Astrocyte of the spinal cord (primary cell): Measurements from ENCODE around the gene LRRC47.

Source experiments
- DNase-seq: peaks from one replicate; pipeline ENCODE4 v3.0.0; 2011; ENCODE audit warnings: low read depth, low spot score
- H3K4me3 ChIP-seq: 2 replicates; pipeline ENCODE4 v1.5.1; 2011; ENCODE audit warnings: low read depth, mild to moderate bottlenecking, low read length, moderate library complexity
- CTCF ChIP-seq: IDR thresholded peaks from 2 replicates; pipeline ENCODE4 v1.5.1; 2012; ENCODE audit warnings: low read depth, mild to moderate bottlenecking, low read length, inconsistent platforms
- in situ Hi-C: cut with HindIII; loops from 2 replicates; pipeline ENCODE4 v1.10.0; 2017; ENCODE audit warnings: low sequenced_read_pairs

The LRRC47 gene

GRCh38 chr1:3795453-3796214 lies 664 bp downstream of the LRRC47 start:
- no peak for TF ChIP-seq CTCF
- in situ Hi-C loops, result no loop called here
- DNase-seq, result no peak
- peak overlapping the region; percentile 61 for H3K4me3 ChIP-seq

DNA sequence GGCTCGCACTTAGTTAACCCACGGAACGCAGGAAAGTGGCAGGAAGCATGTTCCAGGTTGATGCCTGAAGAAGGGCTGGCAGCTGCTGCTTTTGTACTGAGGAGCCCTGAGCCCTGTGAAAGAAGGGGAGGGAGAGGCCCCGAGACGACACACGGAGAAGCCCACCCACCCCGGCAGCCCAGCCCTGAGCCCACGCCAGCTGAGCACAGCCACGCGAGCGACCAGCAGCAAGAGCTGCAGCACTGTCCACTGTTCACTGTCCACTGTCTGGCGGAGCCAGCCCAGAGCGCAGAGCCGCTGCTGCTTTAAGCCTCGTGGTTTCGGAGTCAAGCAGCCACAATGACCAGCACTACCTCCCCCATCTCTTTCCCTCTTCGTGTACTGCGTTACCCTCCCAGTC lies 5.3 kb downstream of the LRRC47 start:
- TF ChIP-seq CTCF, result no peak
- in situ Hi-C loops, result no loop called here

GRCh38 chr1:3790500-3790923 lies 5.8 kb downstream of the LRRC47 start:
- DNase-seq, result no peak
- no peak for TF ChIP-seq CTCF
- in situ Hi-C loops, result no loop called here
- no peak overlapping the region for H3K4me3 ChIP-seq

More for the DNA sequence above, 5.3 kb downstream of the LRRC47 start:
- no peak overlapping the region for H3K4me3 ChIP-seq
- no peak for DNase-seq

DNA sequence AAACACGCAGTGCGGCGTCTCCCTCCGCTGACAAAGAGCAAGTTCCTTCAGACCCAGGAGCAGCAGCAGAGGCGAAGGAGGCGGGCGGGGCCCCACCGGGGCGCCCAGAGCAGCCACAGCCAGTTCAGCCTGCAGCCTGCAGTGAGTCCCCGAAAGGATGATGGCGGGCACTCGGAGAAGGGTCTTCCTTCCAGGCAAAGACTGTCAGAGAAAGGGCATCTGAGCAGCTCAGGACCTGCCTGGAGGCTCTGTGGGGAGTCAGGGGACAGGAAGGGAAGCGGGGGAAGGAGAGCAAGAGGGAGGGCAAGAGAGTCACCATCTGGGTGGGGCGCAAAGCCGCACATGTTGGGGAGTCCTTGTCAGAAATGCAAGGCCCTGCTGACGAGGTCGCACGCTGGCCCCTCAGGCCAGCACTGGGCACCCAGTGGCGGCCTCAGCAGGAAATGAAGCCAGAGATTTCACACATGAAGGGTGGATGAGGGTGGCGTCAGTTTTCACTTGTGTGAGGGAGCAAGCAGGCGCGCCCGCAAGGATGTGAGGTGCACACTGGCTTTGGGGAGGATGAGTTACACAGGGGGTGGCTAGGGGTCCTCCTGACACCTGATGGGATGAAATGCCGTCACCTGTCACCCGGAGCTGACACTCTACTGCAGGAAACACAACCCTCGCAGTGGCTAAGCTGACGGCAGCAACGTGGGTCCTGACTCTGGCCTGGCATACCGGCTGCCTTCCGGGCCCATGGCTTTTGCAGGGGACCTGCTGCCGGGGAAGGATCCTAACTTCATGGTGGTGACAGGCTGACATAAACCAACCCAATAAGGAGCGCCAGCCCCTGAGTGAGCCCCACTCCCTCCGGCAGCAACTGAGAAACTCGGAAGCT lies 6.6 kb downstream of the LRRC47 start:
- no peak for DNase-seq
- in situ Hi-C loops, result no loop called here
- TF ChIP-seq CTCF, result no peak
- no peak overlapping the region for H3K4me3 ChIP-seq

GRCh38 chr1:3788756-3789420 lies 7.4 kb downstream of the LRRC47 start:
- DNase-seq, result no peak
- no peak overlapping the region for H3K4me3 ChIP-seq
- in situ Hi-C loops, result no loop called here
- TF ChIP-seq CTCF, result no peak
